ENCODE measurements around the gene SMG6. TPM values are rescaled to one million over a fixed set of nuclear protein-coding genes. Genes with fewer than 3 reads are reported as not detected.
A peak's percentile ranks its signal among the peaks of the same experiment; 100 is the strongest.

The SMG6 gene
- total RNA-seq, 1 donor: 42.7 TPM

DNA sequence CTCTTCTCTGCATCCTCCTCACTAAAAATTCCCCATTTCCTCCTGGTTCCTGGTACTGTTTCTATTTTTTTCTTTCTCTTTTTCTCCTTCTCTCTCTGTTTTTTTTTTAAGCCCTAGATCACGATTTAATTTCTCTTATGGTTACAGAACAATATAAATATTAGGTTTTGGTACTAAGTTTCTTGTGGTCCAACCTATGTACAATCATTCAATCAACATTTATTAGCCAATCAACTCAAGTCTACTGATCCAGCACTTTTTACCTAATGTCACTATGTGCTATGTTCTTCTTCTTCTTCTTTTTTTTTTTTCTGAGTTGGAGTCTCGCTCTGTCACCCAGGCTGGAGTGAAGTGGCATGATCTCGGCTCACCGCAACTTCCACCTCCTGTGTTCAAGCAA, 291.1 kb downstream of the SMG6 start:
- peak overlapping the region; percentile 63 for H3K4me2 ChIP-seq (ENCODE audit: insufficient read depth, low read length)

GRCh38 chr17:2011411-2012371, 291.9 kb downstream of the SMG6 start:
- Histone ChIP-seq H3K36me3 (ENCODE audit: insufficient read depth, low read length) (no peaks in the 10 kb centered on the region), H3K4me2 (ENCODE audit: insufficient read depth, low read length) (peak overlapping the region; percentile 63), H3K79me2 (ENCODE audit: insufficient read depth, low read length) (no peaks in the 10 kb centered on the region), H3K4me1 (ENCODE audit: insufficient read depth, low read length) (peaks cover 21% of the 10 kb centered on the region), H3K27ac (ENCODE audit: low read depth, low read length) (no peak overlapping the region), H2AFZ (ENCODE audit: low read length) (peak overlapping the region; percentile 92), H4K20me1 (ENCODE audit: insufficient read depth, low read length) (no peaks in the 10 kb centered on the region), H3K9me3 (ENCODE audit: low read depth, low read length) (no peaks in the 10 kb centered on the region), H3K27me3 (ENCODE audit: insufficient read depth, low read length) (no peaks in the 10 kb centered on the region), H3K4me3 (ENCODE audit: insufficient read depth, low read length) (peak overlapping the region; percentile 43)
- DNase-seq (ENCODE audit: insufficient read length, low spot score, missing footprints): peak; percentile 96
- TF ChIP-seq CTCF (IDR thresholded peaks at IDR 0.05; ENCODE audit: extremely low read depth, low read depth, low read length): no peak

More for the DNA sequence above, 291.1 kb downstream of the SMG6 start:
- no peaks in the 10 kb centered on the region for H4K20me1 ChIP-seq (ENCODE audit: insufficient read depth, low read length)
- H3K4me3 ChIP-seq (ENCODE audit: insufficient read depth, low read length): no peak overlapping the region
- peak overlapping the region; percentile 92 for H2AFZ ChIP-seq (ENCODE audit: low read length)
- H3K27ac ChIP-seq (ENCODE audit: low read depth, low read length): no peak overlapping the region
- no peak for TF ChIP-seq CTCF (IDR thresholded peaks at IDR 0.05; ENCODE audit: extremely low read depth, low read depth, low read length)
- no peak for DNase-seq (ENCODE audit: insufficient read length, low spot score, missing footprints)
- H3K79me2 ChIP-seq (ENCODE audit: insufficient read depth, low read length): no peaks in the 10 kb centered on the region
- peaks cover 21% of the 10 kb centered on the region for H3K4me1 ChIP-seq (ENCODE audit: insufficient read depth, low read length)
- peaks cover 3% of the 10 kb centered on the region for H3K27me3 ChIP-seq (ENCODE audit: insufficient read depth, low read length)
- H3K36me3 ChIP-seq (ENCODE audit: insufficient read depth, low read length): no peaks in the 10 kb centered on the region
- no peaks in the 10 kb centered on the region for H3K9me3 ChIP-seq (ENCODE audit: low read depth, low read length)

Small RNA genes within 50 kb of the gene (small RNA-seq; reads per million reads assigned to genes)
- not detected for gene AC090617.6
- not detected for gene AC090617.7
- not detected for gene AC090617.8
- gene AC090617.9: not detected
- gene MIR132: 40.5 reads per million, percentile 96 among the genes with 10 or more reads in this experiment
- gene MIR212: 8.6 reads per million, percentile 91 among the genes with 10 or more reads in this experiment
- not detected for gene OVCA2
- not detected for gene RN7SL624P
- 46.4 reads per million, percentile 96 among the genes with 10 or more reads in this experiment for gene SNORD91A
- 7.9 reads per million, percentile 90 among the genes with 10 or more reads in this experiment for gene SNORD91B

Other genes starting within 250 kb of the SMG6 start
- gene HIC1, start 248.7 kb downstream of the SMG6 start, total RNA-seq: 18.5 and 19.7 TPM in 2 replicates
- 20.6 and 22.4 TPM in 2 replicates for gene SRR, start 165 bp upstream of the SMG6 start, total RNA-seq
- 37.7 and 42.0 TPM in 2 replicates for gene TSR1, start 32.7 kb upstream of the SMG6 start, total RNA-seq
- 35.4 and 37.3 TPM in 2 replicates for gene SGSM2, start 33.7 kb upstream of the SMG6 start, total RNA-seq
- 12.3 and 14.1 TPM in 2 replicates for gene MNT, start 97.3 kb upstream of the SMG6 start, total RNA-seq
- 12.4 and 14.8 TPM in 2 replicates for gene METTL16, start 208.1 kb upstream of the SMG6 start, total RNA-seq

Measured in osteoblast (primary cell).